ENCODE measurements around the gene CPOX. TPM values are rescaled to one million over a fixed set of nuclear protein-coding genes. Genes with fewer than 3 reads are reported as not detected.
"Not testable (repeated sequence)": the region's sequence is repeated elsewhere in the genome, so short reads cannot be mapped to it uniquely, and the experiment has no call there.

The CPOX gene
- total RNA-seq, 3 donors from 2014 or later = 46.0 to 50.0 (median 48.5) TPM

DNA sequence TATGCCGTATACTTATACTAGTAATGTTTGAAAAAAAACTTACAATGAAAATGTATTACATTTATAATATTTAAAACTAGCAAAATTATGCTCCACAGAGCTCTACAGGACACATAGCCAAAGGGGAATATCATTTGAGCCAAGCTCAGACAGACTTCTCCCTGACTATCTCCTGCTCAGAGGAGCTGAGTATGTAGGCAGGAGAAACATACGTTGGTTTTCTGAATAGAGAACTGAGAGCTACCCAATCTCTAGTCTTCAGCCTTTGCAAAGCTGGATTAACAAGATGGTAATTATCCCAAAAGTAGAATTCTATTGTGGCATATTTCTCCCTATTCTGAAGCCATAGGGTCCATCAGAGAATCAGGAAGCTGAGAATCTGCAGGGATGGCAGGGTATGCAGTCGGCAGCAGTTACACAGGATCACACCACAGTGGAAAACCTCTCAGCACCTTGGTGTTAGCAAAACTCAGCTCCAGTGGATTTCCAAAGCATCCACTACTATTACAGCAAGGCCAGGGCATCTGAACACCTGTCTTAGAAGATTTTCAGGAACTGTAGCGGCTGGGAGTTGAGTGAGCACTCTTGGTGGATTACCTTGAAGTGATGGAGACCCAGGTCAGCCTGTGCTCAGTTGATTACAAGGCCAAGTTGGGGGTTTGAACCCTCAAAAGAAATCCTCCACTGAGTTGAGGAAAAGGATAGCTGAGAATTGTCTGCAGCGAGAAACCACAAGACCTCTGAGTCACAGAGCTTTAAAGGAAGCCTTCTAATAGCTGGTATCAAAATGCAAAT is 31.5 kb downstream of the CPOX start:
- ATAC-seq = no peak
- H3K4me3 Mint-ChIP-seq = no peak overlapping the region

GRCh38 chr3:98560911-98561310 is 32.5 kb downstream of the CPOX start:
- Mint-ChIP-seq H3K9me3 (no peaks in the 10 kb centered on the region), H3K36me3 (ENCODE audit: insufficient read depth) (no peaks in the 10 kb centered on the region), H3K4me1 (ENCODE audit: low read depth) (peaks cover 73% of the 10 kb centered on the region), H3K4me3 (no peak overlapping the region), H3K27me3 (ENCODE audit: low read depth) (no peaks in the 10 kb centered on the region)
- DNase-seq (no peak), ATAC-seq (no peak)

More for the DNA sequence above, 31.5 kb downstream of the CPOX start:
- no peaks in the 10 kb centered on the region for H3K27me3 Mint-ChIP-seq (ENCODE audit: low read depth)
- H3K36me3 Mint-ChIP-seq (ENCODE audit: insufficient read depth) = no peaks in the 10 kb centered on the region
- peaks cover 73% of the 10 kb centered on the region for H3K4me1 Mint-ChIP-seq (ENCODE audit: low read depth)
- DNase-seq = no peak
- no peaks in the 10 kb centered on the region for H3K9me3 Mint-ChIP-seq

GRCh38 chr3:98559769-98560168 is 33.6 kb downstream of the CPOX start:
- H3K4me1 Mint-ChIP-seq (ENCODE audit: low read depth) = peaks cover 74% of the 10 kb centered on the region
- not testable (repeated sequence) for H3K27me3 Mint-ChIP-seq (ENCODE audit: low read depth); H3K36me3 Mint-ChIP-seq (ENCODE audit: insufficient read depth); DNase-seq; ATAC-seq; H3K4me3 Mint-ChIP-seq; H3K9me3 Mint-ChIP-seq

DNA sequence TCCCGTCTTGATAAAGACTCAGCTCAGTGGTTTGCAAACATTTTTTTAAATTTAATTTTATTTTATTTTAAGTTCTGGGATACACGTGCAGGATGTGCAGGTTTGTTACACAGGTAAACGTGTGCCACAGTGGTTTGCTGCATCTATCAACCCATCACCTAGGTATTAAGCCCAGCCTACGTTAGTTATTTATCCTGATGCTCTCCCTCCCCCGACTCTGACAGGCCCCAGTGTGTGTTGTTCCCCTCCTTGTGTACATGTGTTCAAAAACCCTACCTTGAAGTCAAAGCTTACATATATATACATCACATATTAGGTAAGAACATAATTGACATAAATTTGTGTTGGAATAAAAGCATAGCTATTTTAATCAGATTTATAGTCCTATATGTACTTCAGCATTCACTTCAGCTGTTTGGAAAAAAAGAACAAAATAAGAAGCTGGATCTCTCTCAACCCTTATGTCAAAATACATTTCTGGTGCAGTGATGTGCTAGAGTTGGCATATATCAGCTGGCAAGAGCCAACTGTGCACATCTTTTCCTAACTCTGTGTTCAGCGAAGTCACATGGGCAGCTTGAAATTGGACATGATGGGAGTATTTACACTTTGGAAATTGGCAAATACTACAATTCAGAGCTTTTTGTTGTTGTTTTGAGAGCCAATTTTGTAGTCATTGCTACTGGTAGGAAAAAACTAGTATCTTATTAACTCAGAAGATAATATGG is 35.1 kb downstream of the CPOX start:
- no peaks in the 10 kb centered on the region for H3K36me3 Mint-ChIP-seq (ENCODE audit: insufficient read depth)
- DNase-seq = no peak
- H3K27me3 Mint-ChIP-seq (ENCODE audit: low read depth) = no peaks in the 10 kb centered on the region
- peaks cover 71% of the 10 kb centered on the region for H3K4me1 Mint-ChIP-seq (ENCODE audit: low read depth)
- ATAC-seq = no peak
- peak overlapping the region; percentile 54 for H3K4me3 Mint-ChIP-seq
- peaks cover 6% of the 10 kb centered on the region for H3K9me3 Mint-ChIP-seq

DNA sequence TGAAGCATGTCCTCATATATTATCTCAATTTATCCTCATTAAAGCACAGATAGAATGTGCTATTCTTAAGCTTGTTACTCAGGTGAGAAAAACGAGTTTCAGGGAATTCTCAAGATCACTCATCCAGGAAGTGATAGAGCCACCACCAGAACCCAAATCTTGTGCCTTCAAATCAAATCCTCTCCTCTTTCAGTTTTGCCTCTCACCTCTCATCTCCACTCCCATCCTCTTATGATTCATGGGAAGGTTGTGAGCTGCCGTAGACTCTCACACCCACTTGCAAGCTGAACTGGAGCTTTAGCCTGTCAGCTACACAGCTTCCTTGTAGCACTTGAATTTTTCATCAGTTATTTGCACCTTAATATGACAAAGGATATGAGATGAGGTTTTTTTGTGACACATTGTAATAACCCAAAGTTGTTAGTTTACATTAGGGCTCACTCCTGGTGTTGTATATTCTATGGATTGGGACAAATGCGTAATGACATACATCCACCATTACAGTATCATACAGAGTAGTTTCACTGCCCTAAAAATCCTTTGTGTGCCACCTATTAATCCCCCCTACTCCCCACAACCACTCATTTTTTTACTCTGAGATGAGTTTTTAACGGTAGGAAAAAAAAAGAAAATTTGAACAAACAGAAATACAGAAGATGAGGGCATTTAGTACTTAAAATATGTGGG is 35.9 kb downstream of the CPOX start:
- H3K4me1 Mint-ChIP-seq (ENCODE audit: low read depth) = peaks cover 73% of the 10 kb centered on the region
- H3K27me3 Mint-ChIP-seq (ENCODE audit: low read depth) = no peaks in the 10 kb centered on the region
- H3K9me3 Mint-ChIP-seq = peaks cover 6% of the 10 kb centered on the region
- DNase-seq (peak; percentile 29), ATAC-seq (peak; percentile 75 to 82)
- peak overlapping the region; percentile 68 for H3K4me3 Mint-ChIP-seq
- H3K36me3 Mint-ChIP-seq (ENCODE audit: insufficient read depth) = no peaks in the 10 kb centered on the region

DNA sequence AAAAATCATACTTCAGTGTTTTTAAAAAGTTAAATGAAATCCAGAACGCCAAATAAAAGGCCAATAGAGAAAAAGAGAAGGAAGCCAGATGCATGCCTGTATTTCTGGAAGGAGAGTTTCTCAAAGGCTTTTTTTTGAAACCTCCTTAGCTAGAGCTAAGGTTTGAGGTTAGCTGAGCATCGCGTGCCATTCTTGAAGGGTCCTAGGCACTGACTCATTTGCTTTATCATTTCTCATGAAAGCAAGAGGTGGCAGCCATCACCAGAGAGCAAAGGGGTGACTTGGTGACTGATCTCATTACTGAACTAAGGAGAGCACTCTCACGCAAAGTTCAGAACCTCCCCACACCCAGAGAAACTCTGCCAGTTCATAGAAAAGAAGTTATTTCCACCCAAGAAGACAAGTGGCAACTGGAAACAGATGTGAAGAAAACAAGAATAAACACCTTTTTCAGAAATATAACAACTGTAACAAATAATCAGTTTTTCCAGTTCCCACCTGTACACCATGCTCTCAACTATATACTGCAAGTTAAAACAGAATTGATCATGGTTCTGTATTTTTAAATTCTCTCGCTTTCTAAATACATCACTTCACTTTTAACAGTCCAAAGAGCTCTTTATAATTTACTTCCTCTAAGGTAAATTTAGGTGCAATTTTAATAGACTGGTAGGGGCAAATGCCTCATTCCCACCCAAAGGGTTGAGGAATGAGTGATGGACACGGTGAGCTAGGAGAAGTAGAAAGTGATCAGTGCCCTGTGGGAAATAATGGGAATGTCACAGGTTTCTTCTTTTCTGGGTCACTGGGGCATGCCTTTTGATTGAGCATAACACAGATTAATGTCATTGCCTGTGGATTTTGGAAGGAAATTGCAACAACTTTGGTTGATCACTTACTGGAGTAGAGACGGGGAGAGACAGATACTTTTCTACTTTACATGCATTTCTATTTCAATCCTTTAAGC is 37.0 kb downstream of the CPOX start:
- H3K4me1 Mint-ChIP-seq (ENCODE audit: low read depth) = peaks cover 77% of the 10 kb centered on the region
- DNase-seq (peak; percentile 60), ATAC-seq (peak; percentile 73)
- H3K36me3 Mint-ChIP-seq (ENCODE audit: insufficient read depth) = no peaks in the 10 kb centered on the region
- H3K9me3 Mint-ChIP-seq = peaks cover 6% of the 10 kb centered on the region
- H3K27me3 Mint-ChIP-seq (ENCODE audit: low read depth) = no peaks in the 10 kb centered on the region
- H3K4me3 Mint-ChIP-seq = peak overlapping the region; percentile 68

GRCh38 chr3:98555025-98555379 is 38.4 kb downstream of the CPOX start:
- no peak for DNase-seq
- no peak for ATAC-seq
- no peaks in the 10 kb centered on the region for H3K36me3 Mint-ChIP-seq (ENCODE audit: insufficient read depth)
- H3K9me3 Mint-ChIP-seq = peaks cover 6% of the 10 kb centered on the region
- no peaks in the 10 kb centered on the region for H3K27me3 Mint-ChIP-seq (ENCODE audit: low read depth)
- peaks cover 79% of the 10 kb centered on the region for H3K4me1 Mint-ChIP-seq (ENCODE audit: low read depth)
- peak overlapping the region; percentile 68 for H3K4me3 Mint-ChIP-seq

- Mint-ChIP-seq H3K4me1 (ENCODE audit: low read depth) (peaks cover 80% of the 10 kb centered on the region), H3K4me3 (peak overlapping the region; percentile 68), H3K27me3 (ENCODE audit: low read depth) (no peaks in the 10 kb centered on the region), H3K9me3 (peaks cover 6% of the 10 kb centered on the region), H3K36me3 (ENCODE audit: insufficient read depth) (no peaks in the 10 kb centered on the region)
- DNase-seq (no peak), ATAC-seq (no peak)
These were observed 38.8 kb downstream of the CPOX start for GRCh38 chr3:98554580-98554979.

DNA sequence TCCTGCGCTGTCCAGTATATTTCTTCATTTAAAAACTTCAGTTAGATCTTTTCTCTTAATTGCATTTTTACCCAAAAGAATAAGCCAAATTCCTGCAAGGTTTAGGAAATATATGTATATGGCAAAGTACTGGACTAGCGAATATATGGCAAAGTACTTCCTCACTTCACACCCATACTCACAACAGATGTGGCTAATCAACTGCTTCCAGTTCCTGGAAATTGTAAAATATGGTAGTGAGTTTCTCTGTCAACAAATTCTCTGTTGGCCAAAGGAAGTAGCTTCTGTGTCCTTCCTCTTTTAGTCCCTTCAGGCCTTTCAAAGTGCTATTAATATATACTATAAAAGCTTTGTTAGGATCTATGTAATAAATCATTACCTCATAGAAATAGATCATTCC is 39.7 kb downstream of the CPOX start:
- DNase-seq (no peak), ATAC-seq (no peak)
- H3K4me3 Mint-ChIP-seq = peak overlapping the region; percentile 68
- no peaks in the 10 kb centered on the region for H3K27me3 Mint-ChIP-seq (ENCODE audit: low read depth)
- peaks cover 6% of the 10 kb centered on the region for H3K9me3 Mint-ChIP-seq
- H3K36me3 Mint-ChIP-seq (ENCODE audit: insufficient read depth) = no peaks in the 10 kb centered on the region
- peaks cover 75% of the 10 kb centered on the region for H3K4me1 Mint-ChIP-seq (ENCODE audit: low read depth)

- H3K36me3 Mint-ChIP-seq (ENCODE audit: insufficient read depth) = no peaks in the 10 kb centered on the region
- H3K4me3 Mint-ChIP-seq = peak overlapping the region; percentile 45
- DNase-seq (no peak), ATAC-seq (no peak)
- H3K4me1 Mint-ChIP-seq (ENCODE audit: low read depth) = peaks cover 72% of the 10 kb centered on the region
- H3K27me3 Mint-ChIP-seq (ENCODE audit: low read depth) = no peaks in the 10 kb centered on the region
- H3K9me3 Mint-ChIP-seq = peaks cover 6% of the 10 kb centered on the region
These were observed 40.3 kb downstream of the CPOX start for GRCh38 chr3:98553021-98553563.

- Mint-ChIP-seq H3K4me3 (peak overlapping the region; percentile 45), H3K27me3 (ENCODE audit: low read depth) (no peaks in the 10 kb centered on the region), H3K9me3 (peaks cover 6% of the 10 kb centered on the region), H3K4me1 (ENCODE audit: low read depth) (peaks cover 66% of the 10 kb centered on the region), H3K36me3 (ENCODE audit: insufficient read depth) (no peaks in the 10 kb centered on the region)
- ATAC-seq (no peak), DNase-seq (no peak)
These were observed 41.0 kb downstream of the CPOX start for GRCh38 chr3:98552232-98553020.

GRCh38 chr3:98551754-98552153 is 41.7 kb downstream of the CPOX start:
- Mint-ChIP-seq H3K27me3 (ENCODE audit: low read depth) (no peaks in the 10 kb centered on the region), H3K36me3 (ENCODE audit: insufficient read depth) (no peaks in the 10 kb centered on the region), H3K4me1 (ENCODE audit: low read depth) (peaks cover 59% of the 10 kb centered on the region), H3K4me3 (no peak overlapping the region), H3K9me3 (peaks cover 6% of the 10 kb centered on the region)
- ATAC-seq (no peak), DNase-seq (no peak)

DNA sequence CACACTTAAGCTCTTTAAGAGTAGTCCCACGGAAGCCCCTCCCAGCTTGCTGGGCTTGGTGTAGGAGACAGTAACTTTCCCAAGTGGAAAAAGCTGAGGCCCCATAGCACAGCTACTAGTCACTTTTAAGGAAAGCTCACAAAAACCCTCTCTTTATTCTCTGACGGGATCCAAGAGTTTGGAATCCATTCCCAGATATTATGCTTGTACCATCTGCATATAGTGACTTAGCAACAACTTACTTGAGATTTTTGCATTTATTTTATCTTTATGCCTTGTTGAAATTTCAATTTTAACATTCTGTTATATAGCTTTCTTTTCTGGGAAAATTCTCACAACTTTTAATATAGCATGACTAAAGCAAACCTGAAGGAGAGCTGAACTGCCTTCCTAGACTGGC is 42.2 kb downstream of the CPOX start:
- peaks cover 6% of the 10 kb centered on the region for H3K9me3 Mint-ChIP-seq
- no peak overlapping the region for H3K4me3 Mint-ChIP-seq
- H3K36me3 Mint-ChIP-seq (ENCODE audit: insufficient read depth) = no peaks in the 10 kb centered on the region
- ATAC-seq = no peak
- H3K4me1 Mint-ChIP-seq (ENCODE audit: low read depth) = peaks cover 57% of the 10 kb centered on the region
- no peak for DNase-seq
- no peaks in the 10 kb centered on the region for H3K27me3 Mint-ChIP-seq (ENCODE audit: low read depth)

Data from activated T-cell treated with anti-CD3 and anti-CD28 coated beads, Interleukin-2, amount 50 U/mL, for 4 hours (primary cell).